Urothelium cell line (cell line): Measurements from ENCODE around the gene PCBP3.
A peak's percentile ranks its signal among the peaks of the same experiment; 100 is the strongest.

Experiments
- DNase-seq: peaks from one replicate; pipeline ENCODE4 v3.0.0; 2011; ENCODE audit warnings: low spot score, mixed read lengths
- FAIRE-seq: peaks from 2 replicates; lab custom pipeline; 2011; peaks lifted over from hg19 to GRCh38; lab: Jason Lieb, UNC

Gene PCBP3

GRCh38 chr21:45982758-45983648, 339.5 kb downstream of the PCBP3 start:
- no peak for FAIRE-seq
- no peak for DNase-seq

- DNase-seq (no peak), FAIRE-seq (no peak)
Observed at GRCh38 chr21:45983649-45983965, 340.1 kb downstream of the PCBP3 start.

DNA sequence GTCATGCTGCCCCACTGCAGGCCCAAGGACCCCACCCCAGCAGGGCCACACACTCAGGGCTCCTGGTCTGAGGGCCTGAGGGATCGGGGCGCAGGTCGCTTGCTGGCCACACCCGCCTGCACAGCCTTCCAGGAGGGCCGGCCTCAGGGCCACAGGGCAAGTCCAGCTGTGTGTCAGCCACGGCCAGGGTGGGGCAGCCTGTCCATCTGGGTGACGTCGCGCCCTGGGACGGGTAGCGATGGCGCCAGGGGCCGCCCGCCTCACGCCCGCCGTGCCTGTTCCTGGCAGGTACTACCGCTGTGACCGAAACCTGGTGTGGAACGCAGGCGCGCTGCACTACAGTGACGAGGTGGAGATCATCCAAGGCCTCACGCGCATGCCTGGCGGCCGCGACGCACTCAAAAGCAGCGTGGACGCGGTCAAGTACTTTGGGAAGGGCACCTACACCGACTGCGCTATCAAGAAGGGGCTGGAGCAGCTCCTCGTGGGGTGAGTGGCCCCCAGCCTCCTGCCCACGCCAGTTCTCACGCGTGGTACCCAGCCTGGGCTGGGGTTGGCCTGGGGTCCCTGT, 340.5 kb downstream of the PCBP3 start:
- no peak for FAIRE-seq

DNA sequence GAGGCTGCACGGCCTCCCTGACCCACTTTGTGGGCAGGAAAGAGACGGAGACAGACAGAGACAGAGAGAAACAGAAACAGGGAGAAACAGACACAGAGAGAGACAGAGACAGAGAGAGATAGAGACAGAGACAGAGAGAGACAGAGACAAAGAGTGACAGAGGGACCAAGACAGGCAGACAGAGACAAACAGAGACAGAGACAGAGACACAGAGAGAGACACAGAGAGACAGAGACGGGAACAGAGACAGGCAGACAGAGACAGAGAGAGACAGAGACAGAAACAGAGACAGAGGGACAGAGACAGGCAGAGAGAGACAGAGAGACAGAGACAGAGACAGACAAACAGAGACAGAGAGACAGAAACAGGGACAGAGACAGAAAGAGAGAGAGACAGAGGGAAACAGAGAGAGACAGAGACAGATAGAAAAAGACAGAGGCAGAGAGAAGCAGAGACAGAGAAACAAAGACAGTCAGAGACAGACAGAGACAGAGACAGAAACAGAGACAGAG, 341.1 kb downstream of the PCBP3 start:
- DNase-seq (no peak), FAIRE-seq (peak; percentile 74)

More for the DNA sequence above, 340.5 kb downstream of the PCBP3 start:
- DNase-seq = no peak

GRCh38 chr21:45985471-45986315, 342.2 kb downstream of the PCBP3 start:
- FAIRE-seq = no peak
- DNase-seq = no peak

- no peak for DNase-seq
Observed at GRCh38 chr21:45986316-45987051, 343.0 kb downstream of the PCBP3 start.

GRCh38 chr21:45987121-45987711, 343.7 kb downstream of the PCBP3 start:
- FAIRE-seq (peak; percentile 73), DNase-seq (no peak)

More at GRCh38 chr21:45986316-45987051, 343.0 kb downstream of the PCBP3 start:
- no peak for FAIRE-seq

GRCh38 chr21:45988366-45989347, 345.1 kb downstream of the PCBP3 start:
- no peak for FAIRE-seq
- DNase-seq = no peak

- DNase-seq (no peak), FAIRE-seq (no peak)
Observed at GRCh38 chr21:45989355-45990048, 346.0 kb downstream of the PCBP3 start.

- FAIRE-seq = peak; percentile 74
Observed at GRCh38 chr21:45990049-45990711, 346.7 kb downstream of the PCBP3 start.

DNA sequence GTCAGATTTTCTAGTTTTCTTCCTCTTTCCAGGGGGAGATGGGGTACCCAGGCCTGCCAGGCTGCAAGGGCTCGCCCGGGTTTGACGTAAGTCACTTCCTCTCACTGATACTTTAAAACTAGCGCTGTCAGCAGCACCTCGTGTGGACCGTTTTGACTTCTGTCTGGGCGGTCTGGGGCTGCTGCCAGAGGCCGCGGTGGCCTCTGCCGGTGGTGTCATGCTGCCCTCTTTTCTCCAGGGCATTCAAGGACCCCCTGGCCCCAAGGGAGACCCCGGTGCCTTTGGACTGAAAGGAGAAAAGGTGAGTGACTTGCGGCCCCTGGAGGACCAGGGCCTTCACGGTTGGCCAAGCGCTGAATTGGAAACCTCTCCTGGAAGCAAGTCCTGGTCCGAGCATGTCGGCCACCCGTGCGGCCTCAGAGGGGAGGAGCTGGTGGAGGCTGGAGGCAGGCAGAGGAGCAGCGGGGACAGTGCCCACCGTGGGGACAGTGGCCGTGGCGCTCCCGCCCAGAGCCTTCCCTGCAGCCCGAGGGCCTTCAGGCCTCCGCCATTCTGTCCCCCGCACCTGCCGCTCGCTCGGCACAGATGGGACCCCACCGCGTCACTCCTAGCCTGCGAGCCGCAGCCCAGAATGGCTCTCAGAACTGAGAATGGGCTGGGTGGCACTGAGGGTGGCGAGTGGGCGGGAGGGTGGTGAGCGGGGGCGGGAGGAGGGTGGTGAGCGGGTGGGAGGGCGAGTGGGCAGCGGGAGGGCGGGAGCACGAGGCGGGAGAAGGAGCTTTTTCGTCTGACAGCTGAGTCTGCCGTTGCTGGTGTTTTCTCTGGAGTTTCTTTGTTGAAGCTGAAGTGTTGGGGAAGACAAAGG, 347.4 kb downstream of the PCBP3 start:
- DNase-seq (no peak), FAIRE-seq (no peak)

More at GRCh38 chr21:45990049-45990711, 346.7 kb downstream of the PCBP3 start:
- DNase-seq = no peak

- no peak for DNase-seq
- no peak for FAIRE-seq
Observed at GRCh38 chr21:45991606-45992300, 348.2 kb downstream of the PCBP3 start.
